Calu3 (cell line): ENCODE measurements around the gene CALM1. TPM values are rescaled to one million over a fixed set of nuclear protein-coding genes. Genes with fewer than 3 reads are reported as not detected.

Experiments
- BruUV-seq: library from RNA; stranded (reverse); fragments of 400-500 nt; replicated peaks from 2 replicates; lab custom pipeline; 2021; lab: Mats Ljungman, UMichigan
- CTCF ChIA-PET: fragments of 300-600 bp; sonication (Branson Sonifier 250); formaldehyde crosslinking; loops from one replicate; lab custom pipeline; 2022; ENCODE audit warnings: antibody characterized with exemption; lab: Charles Lee
- DNase-seq: peaks from one replicate; pipeline ENCODE4 v3.0.0; 2022
- H3K27ac Mint-ChIP-seq: one replicate; pipeline ENCODE4 v1.8.0; 2022; ENCODE audit warnings: mixed read lengths; ENCODE audit not compliant: unreplicated experiment
- H3K27me3 Mint-ChIP-seq: one replicate; pipeline ENCODE4 v1.8.0; 2022; ENCODE audit warnings: mixed read lengths; ENCODE audit not compliant: unreplicated experiment
- H3K36me3 Mint-ChIP-seq: one replicate; pipeline ENCODE4 v1.8.0; 2022; ENCODE audit warnings: mild to moderate bottlenecking, moderate library complexity, mixed read lengths; ENCODE audit not compliant: insufficient read depth, unreplicated experiment
- H3K4me1 Mint-ChIP-seq: one replicate; pipeline ENCODE4 v1.8.0; 2022; ENCODE audit warnings: mild to moderate bottlenecking, low read depth, mixed read lengths; ENCODE audit not compliant: unreplicated experiment
- H3K4me3 Mint-ChIP-seq: one replicate; pipeline ENCODE4 v1.8.0; 2022; ENCODE audit warnings: mild to moderate bottlenecking, low read depth, moderate library complexity, mixed read lengths; ENCODE audit not compliant: unreplicated experiment
- H3K9me3 Mint-ChIP-seq: one replicate; pipeline ENCODE4 v1.8.0; 2022; ENCODE audit warnings: low read depth, mixed read lengths; ENCODE audit not compliant: unreplicated experiment
- CTCF ChIP-seq: fragments of 200-600 bp; IDR thresholded peaks from one replicate; pipeline ENCODE4 v1.8.0; 2022; ENCODE audit warnings: antibody characterized with exemption; ENCODE audit not compliant: unreplicated experiment
- intact Hi-C: fragments of 100-400 bp; cut with micrococcal nuclease; formaldehyde crosslinking; loops from one replicate; pipeline ENCODE4 v1.10.0; 2022; ENCODE audit not compliant: unreplicated experiment
- total RNA-seq: library from RNA; stranded (reverse); gene quantifications from 2 replicates; pipeline ENCODE4 v1.2.3, GENCODE V29; 2022

The CALM1 gene
- total RNA-seq, 1 experiment from 2014 or later = 242 TPM

DNA sequence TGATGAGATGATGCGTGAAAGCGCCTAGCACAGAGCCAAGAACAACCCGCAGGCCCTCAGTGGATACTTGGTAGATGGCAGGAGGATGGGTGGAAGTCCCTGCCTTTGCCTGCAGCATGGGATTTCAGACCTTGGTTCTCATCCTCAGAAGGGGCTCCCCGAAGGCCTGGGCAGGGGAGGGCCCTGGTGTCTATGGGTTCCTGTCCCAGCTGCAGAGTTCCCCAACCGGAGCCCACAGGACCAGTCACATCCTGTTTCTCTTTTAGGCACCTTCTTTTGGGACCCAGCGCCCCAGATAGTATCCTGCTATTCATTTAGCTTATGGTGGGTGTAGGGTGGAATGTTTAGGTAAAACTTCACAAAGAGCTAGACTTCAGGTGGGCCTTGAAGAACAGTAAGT is 55.5 kb downstream of the CALM1 start:
- Mint-ChIP-seq H3K4me1 (no peaks in the 10 kb centered on the region), H3K9me3 (peaks cover 6% of the 10 kb centered on the region), H3K27ac (no peak overlapping the region), H3K36me3 (peaks cover 8% of the 10 kb centered on the region), H3K27me3 (no peaks in the 10 kb centered on the region), H3K4me3 (no peak overlapping the region)
- TF ChIP-seq CTCF = no peak
- CTCF ChIA-PET = interaction anchor here (2.5 kb wide), 1 partner anchor 61 kb away, joined by 8 read pairs; no protein-coding TSS in a partner anchor
- intact Hi-C loops = loop anchor here (10.0 kb wide), 1 partner anchor 48 kb away; no protein-coding TSS in a partner anchor
- no TSS peak for BruUV-seq
- DNase-seq = no peak

- Mint-ChIP-seq H3K4me3 (peak overlapping the region; percentile 75), H3K27me3 (no peaks in the 10 kb centered on the region), H3K4me1 (no peaks in the 10 kb centered on the region), H3K36me3 (peaks cover 8% of the 10 kb centered on the region), H3K27ac (peak overlapping the region; percentile 57), H3K9me3 (no peaks in the 10 kb centered on the region)
- CTCF ChIA-PET = interaction anchor here (0.7 to 2.5 kb wide), 5 partner anchors 34 to 243 kb away, joined by 3 to 8 read pairs (median 5); no protein-coding TSS in a partner anchor
- intact Hi-C loops = loop anchor here (10.0 kb wide), 1 partner anchor 49 kb away; no protein-coding TSS in a partner anchor
- BruUV-seq = no TSS peak
- no peak for DNase-seq
- no peak for TF ChIP-seq CTCF
These were observed 56.6 kb downstream of the CALM1 start for GRCh38 chr14:90453401-90453951.

DNA sequence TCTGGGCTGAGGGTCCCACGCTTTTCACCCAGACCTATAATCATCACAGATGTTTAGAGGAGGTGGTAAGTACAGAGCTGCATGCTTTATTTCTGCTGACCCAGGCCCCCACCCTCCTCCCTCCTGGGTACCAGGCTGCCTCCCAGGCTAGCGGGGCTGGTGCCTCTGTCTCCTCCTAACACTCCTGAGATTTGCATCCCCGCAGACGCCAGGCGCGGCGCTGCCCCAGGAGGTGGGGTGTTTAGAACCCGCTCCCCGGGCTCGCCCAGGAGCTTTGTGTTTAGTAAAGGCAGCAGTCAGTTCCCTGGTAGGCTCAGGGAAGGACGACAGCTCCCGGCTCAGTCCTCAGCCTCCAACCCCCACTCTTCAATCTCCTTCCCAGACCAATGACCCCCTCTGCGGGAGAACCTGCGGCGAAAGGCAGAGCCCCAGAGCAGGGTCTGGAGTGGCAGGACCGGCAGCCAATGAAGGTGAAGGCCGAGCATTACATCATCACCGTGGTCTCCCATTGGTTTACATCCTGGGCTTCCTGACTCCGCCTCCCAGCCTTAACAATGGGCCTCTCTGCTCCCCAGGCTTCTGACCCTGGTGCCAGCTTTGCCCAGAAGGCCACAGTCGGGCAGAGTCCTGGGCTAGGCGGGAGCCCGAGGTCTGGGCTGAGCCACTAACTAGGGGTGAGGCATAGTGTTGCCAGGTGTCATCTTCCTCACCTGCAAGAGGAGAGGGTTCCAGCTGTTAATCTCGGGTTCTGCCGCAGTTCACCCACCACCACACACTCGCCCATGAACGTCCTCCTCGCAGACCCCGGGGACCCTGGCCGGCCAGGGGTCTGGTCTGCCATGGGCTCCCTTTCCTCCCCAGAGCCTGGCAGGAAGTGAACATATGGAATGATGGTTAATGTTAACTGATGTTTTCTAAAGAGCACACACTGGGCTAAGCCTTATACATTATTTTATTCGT is 57.5 kb downstream of the CALM1 start:
- TSS peak; percentile 92 for BruUV-seq
- no peaks in the 10 kb centered on the region for H3K9me3 Mint-ChIP-seq
- intact Hi-C loops = loop anchor here (2.0 to 10.0 kb wide), 2 partner anchors 50 to 54 kb away; no protein-coding TSS in a partner anchor
- H3K27me3 Mint-ChIP-seq = no peaks in the 10 kb centered on the region
- no peaks in the 10 kb centered on the region for H3K4me1 Mint-ChIP-seq
- CTCF ChIA-PET = interaction anchor here (0.7 to 2.5 kb wide), 5 partner anchors 35 to 242 kb away, joined by 3 to 8 read pairs (median 5); no protein-coding TSS in a partner anchor
- H3K27ac Mint-ChIP-seq = peak overlapping the region; percentile 88
- no peak for TF ChIP-seq CTCF
- DNase-seq = peak; percentile 95
- H3K4me3 Mint-ChIP-seq = peak overlapping the region; percentile 75
- peaks cover 8% of the 10 kb centered on the region for H3K36me3 Mint-ChIP-seq

GRCh38 chr14:90455100-90455571 is 58.3 kb downstream of the CALM1 start:
- no peak for DNase-seq
- no peak overlapping the region for H3K4me3 Mint-ChIP-seq
- peaks cover 8% of the 10 kb centered on the region for H3K36me3 Mint-ChIP-seq
- CTCF ChIA-PET = interaction anchor here (0.5 to 2.5 kb wide), 3 partner anchors 46 to 72 kb away, joined by 3 to 8 read pairs (median 5); no protein-coding TSS in a partner anchor
- no peaks in the 10 kb centered on the region for H3K27me3 Mint-ChIP-seq
- no peaks in the 10 kb centered on the region for H3K4me1 Mint-ChIP-seq
- intact Hi-C loops = loop anchor here (2.0 to 10.0 kb wide), 2 partner anchors 50 to 54 kb away; no protein-coding TSS in a partner anchor
- no peak overlapping the region for H3K27ac Mint-ChIP-seq
- H3K9me3 Mint-ChIP-seq = no peaks in the 10 kb centered on the region
- TF ChIP-seq CTCF = no peak
- no TSS peak for BruUV-seq
